ENCODE measurements around the gene ABLIM3.

DNA sequence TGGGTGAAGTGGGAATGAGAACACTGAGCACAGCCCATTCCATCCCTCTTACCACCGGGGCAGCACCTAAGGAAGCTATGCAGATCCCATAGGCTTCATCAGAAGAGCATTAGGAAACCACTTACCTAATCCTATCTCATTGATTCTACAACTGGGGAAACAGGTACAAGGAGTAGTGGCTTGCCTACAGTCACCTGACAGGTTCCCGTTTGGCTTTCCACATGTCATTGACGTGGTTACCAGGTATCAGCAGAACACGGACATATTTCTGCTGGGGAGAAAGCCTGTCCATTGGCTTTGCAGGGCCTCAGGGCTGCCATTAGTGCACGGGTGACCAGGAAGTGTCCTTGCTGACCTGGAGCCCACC, 141.7 kb downstream of the ABLIM3 start:
- TF ChIP-seq, protein P1, sequence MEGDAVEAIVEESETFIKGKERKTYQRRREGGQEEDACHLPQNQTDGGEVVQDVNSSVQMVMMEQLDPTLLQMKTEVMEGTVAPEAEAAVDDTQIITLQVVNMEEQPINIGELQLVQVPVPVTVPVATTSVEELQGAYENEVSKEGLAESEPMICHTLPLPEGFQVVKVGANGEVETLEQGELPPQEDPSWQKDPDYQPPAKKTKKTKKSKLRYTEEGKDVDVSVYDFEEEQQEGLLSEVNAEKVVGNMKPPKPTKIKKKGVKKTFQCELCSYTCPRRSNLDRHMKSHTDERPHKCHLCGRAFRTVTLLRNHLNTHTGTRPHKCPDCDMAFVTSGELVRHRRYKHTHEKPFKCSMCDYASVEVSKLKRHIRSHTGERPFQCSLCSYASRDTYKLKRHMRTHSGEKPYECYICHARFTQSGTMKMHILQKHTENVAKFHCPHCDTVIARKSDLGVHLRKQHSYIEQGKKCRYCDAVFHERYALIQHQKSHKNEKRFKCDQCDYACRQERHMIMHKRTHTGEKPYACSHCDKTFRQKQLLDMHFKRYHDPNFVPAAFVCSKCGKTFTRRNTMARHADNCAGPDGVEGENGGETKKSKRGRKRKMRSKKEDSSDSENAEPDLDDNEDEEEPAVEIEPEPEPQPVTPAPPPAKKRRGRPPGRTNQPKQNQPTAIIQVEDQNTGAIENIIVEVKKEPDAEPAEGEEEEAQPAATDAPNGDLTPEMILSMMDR (IDR thresholded peaks at IDR 0.05; ENCODE audit: insufficient read depth, low read length, poor library complexity, severe bottlenecking): no peak
- no peak for TF ChIP-seq EZH2phosphoT487 (conservative IDR thresholded peaks at IDR 0.05; ENCODE audit: low read length)

Data from SU-DHL-6 (cell line).